Measurements from ENCODE around the gene SLC25A25. TPM values are rescaled to one million over a fixed set of nuclear protein-coding genes. Genes with fewer than 3 reads are reported as not detected.
A peak's percentile ranks its signal among the peaks of the same experiment; 100 is the strongest.

Gene SLC25A25
- total and polyA plus RNA-seq, 10 of the 15 experiments (the other 5 are each of a cell fraction or from before 2014, with no cell fraction given): 0.04 to 17.1 (median 12.4) TPM; not detected in 1

DNA sequence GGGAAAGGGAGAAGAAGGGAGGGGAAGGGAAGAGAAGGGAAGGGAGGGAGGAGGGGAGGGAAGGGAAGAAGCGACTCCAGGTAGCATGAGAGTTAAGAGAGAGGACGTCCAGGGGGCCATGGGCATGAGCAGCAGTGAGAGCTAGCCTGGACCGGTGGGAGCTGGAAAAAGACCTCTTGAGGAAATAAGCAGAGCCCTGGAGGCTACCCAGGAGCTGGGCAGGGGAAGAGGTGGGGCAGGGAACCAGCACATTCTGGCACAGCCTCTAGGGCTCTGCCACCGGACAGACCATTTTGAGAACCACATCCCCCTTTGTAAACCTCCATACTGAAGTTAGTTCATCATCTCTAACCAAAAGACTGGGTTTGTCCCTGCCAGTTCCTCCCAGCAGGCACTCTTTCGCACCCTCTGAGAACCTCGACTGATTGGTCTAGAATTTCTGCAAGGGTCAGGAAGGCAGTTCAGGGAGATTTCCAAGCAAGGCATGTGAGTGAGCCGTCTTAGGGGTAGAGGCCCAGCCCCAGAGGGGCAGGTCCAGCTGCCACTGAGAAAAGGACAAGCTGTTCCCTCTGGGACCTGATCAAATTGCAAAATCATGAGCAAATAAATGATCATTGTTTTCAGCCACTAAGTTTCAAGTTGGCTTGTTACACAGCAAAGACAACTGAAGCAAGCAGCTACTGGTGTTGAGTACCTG lies 12.5 kb upstream of the SLC25A25 start:
- in situ Hi-C loops (cut with MboI) (no loop called here), intact Hi-C loops (cut with micrococcal nuclease; ENCODE audit: unreplicated experiment) (no loop called here)
- TF ChIP-seq CHD1 (IDR thresholded peaks at IDR 0.05; ENCODE audit: low read depth, low read length): no peak
- no peak for TF ChIP-seq ZNF592 (IDR thresholded peaks at IDR 0.05)
- TF ChIP-seq, protein P1, sequence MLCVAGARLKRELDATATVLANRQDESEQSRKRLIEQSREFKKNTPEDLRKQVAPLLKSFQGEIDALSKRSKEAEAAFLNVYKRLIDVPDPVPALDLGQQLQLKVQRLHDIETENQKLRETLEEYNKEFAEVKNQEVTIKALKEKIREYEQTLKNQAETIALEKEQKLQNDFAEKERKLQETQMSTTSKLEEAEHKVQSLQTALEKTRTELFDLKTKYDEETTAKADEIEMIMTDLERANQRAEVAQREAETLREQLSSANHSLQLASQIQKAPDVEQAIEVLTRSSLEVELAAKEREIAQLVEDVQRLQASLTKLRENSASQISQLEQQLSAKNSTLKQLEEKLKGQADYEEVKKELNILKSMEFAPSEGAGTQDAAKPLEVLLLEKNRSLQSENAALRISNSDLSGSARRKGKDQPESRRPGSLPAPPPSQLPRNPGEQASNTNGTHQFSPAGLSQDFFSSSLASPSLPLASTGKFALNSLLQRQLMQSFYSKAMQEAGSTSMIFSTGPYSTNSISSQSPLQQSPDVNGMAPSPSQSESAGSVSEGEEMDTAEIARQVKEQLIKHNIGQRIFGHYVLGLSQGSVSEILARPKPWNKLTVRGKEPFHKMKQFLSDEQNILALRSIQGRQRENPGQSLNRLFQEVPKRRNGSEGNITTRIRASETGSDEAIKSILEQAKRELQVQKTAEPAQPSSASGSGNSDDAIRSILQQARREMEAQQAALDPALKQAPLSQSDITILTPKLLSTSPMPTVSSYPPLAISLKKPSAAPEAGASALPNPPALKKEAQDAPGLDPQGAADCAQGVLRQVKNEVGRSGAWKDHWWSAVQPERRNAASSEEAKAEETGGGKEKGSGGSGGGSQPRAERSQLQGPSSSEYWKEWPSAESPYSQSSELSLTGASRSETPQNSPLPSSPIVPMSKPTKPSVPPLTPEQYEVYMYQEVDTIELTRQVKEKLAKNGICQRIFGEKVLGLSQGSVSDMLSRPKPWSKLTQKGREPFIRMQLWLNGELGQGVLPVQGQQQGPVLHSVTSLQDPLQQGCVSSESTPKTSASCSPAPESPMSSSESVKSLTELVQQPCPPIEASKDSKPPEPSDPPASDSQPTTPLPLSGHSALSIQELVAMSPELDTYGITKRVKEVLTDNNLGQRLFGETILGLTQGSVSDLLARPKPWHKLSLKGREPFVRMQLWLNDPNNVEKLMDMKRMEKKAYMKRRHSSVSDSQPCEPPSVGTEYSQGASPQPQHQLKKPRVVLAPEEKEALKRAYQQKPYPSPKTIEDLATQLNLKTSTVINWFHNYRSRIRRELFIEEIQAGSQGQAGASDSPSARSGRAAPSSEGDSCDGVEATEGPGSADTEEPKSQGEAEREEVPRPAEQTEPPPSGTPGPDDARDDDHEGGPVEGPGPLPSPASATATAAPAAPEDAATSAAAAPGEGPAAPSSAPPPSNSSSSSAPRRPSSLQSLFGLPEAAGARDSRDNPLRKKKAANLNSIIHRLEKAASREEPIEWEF (IDR thresholded peaks at IDR 0.05; ENCODE audit: insufficient replicate concordance, low read depth, low read length): no peak
- no peak for TF ChIP-seq KAT2A (conservative IDR thresholded peaks at IDR 0.05; ENCODE audit: control insufficient read depth, low read depth, low read length)
- TF ChIP-seq POLR2A (IDR thresholded peaks at IDR 0.05; ENCODE audit: low read depth, low read length): no peak
- TF ChIP-seq NFIC (IDR thresholded peaks at IDR 0.05; ENCODE audit: low read depth, low read length): no peak
- TF ChIP-seq, protein P2, sequence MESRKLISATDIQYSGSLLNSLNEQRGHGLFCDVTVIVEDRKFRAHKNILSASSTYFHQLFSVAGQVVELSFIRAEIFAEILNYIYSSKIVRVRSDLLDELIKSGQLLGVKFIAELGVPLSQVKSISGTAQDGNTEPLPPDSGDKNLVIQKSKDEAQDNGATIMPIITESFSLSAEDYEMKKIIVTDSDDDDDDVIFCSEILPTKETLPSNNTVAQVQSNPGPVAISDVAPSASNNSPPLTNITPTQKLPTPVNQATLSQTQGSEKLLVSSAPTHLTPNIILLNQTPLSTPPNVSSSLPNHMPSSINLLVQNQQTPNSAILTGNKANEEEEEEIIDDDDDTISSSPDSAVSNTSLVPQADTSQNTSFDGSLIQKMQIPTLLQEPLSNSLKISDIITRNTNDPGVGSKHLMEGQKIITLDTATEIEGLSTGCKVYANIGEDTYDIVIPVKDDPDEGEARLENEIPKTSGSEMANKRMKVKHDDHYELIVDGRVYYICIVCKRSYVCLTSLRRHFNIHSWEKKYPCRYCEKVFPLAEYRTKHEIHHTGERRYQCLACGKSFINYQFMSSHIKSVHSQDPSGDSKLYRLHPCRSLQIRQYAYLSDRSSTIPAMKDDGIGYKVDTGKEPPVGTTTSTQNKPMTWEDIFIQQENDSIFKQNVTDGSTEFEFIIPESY (IDR thresholded peaks at IDR 0.05): no peak
- TF ChIP-seq, protein P3, sequence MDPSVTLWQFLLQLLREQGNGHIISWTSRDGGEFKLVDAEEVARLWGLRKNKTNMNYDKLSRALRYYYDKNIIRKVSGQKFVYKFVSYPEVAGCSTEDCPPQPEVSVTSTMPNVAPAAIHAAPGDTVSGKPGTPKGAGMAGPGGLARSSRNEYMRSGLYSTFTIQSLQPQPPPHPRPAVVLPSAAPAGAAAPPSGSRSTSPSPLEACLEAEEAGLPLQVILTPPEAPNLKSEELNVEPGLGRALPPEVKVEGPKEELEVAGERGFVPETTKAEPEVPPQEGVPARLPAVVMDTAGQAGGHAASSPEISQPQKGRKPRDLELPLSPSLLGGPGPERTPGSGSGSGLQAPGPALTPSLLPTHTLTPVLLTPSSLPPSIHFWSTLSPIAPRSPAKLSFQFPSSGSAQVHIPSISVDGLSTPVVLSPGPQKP (IDR thresholded peaks at IDR 0.05; ENCODE audit: low read depth, low read length): no peak
- TF ChIP-seq BMI1 (IDR thresholded peaks at IDR 0.05; ENCODE audit: borderline replicate concordance): no peak
- 40% methylated on average over 7 of the region's 7 CpGs for WGBS (ENCODE audit: insufficient coverage, insufficient replicate concordance, low lambda C conversion rate, missing lambda C conversion rate)
- BruUV-seq (replicated peaks): no TSS peak
- Histone ChIP-seq H3K79me2 (ENCODE audit: control insufficient read depth, insufficient read depth, low read length) (no peaks in the 10 kb centered on the region), H3K9me3 (replicated peaks; ENCODE audit: control insufficient read depth, insufficient read depth, low read length) (no peaks in the 10 kb centered on the region), H3K4me1 (ENCODE audit: control insufficient read depth, insufficient read depth, low read length) (no peaks in the 10 kb centered on the region), H3K36me3 (ENCODE audit: control insufficient read depth in 2 of 2, insufficient read depth in 2 of 2, low read length in 1 of 2) (no peaks in the 10 kb centered on the region), H4K20me1 (ENCODE audit: control insufficient read depth, insufficient read depth) (no peaks in the 10 kb centered on the region), H3K4me3 (no peak overlapping the region), H3K27ac (ENCODE audit: control insufficient read depth, insufficient read depth) (no peak overlapping the region), H3K27me3 (replicated peaks in 1 of 2; ENCODE audit: control insufficient read depth in 2 of 2, insufficient read depth in 2 of 2, low read length in 1 of 2) (no peaks in the 10 kb centered on the region; a peak in 1 of 4 replicates), H3K4me2 (ENCODE audit: control insufficient read depth, insufficient read depth) (no peak overlapping the region), H3K9ac (ENCODE audit: control insufficient read depth, insufficient read depth, low read length) (no peak overlapping the region), H2AFZ (ENCODE audit: control insufficient read depth, low read depth, low read length) (no peak overlapping the region)
- RAD21 ChIA-PET (ENCODE audit: unreplicated experiment): no interaction called here
- CTCF ChIA-PET: interaction anchor here (0.6 to 1.6 kb wide), 3 partner anchors 9 to 112 kb away, joined by 3 to 4 read pairs (median 4); no protein-coding TSS in a partner anchor
- FAIRE-seq (no peak), ATAC-seq (peak; percentile 32; the same call in 2 of the 3 replicates), DNase-seq (ENCODE audit: low read depth, low spot score) (no peak)
- POLR2A ChIA-PET: interaction anchor here (1.1 to 1.4 kb wide), 2 partner anchors 12 to 17 kb away, joined by 3 read pairs; partner anchors contain the start of gene NAIF1
- SMC1A ChIA-PET (ENCODE audit: uncharacterized antibody, unreplicated experiment): interaction anchor here (1.8 kb wide), 1 partner anchor 23 kb away, joined by 3 read pairs; no protein-coding TSS in a partner anchor

All from GM12878 (cell line).